Measurements from ENCODE around the gene TRMT2B.

DNA sequence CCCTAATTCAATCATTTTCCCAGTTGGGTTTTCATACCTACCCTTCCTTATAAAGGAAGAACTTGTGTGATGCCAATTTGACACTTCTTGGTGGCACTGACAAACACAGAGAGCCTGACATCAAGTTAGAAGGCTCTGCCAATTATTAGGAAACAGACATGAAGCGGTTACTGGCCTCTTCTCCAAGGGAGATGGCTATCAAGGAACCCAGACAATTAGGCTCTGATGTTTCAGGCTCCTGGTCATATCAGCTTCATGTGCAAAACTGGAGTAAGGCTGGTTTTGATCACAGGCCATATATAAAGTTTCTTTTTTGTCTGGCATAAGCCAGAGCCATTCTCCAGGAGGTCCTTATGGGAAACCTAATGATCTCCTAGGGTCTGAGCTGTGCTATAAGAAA lies 82.0 kb downstream of the TRMT2B start:
- TF ChIP-seq BHLHE40 (IDR thresholded peaks at IDR 0.05; ENCODE audit: borderline replicate concordance) (no peak), FOXM1 (IDR thresholded peaks at IDR 0.05; ENCODE audit: borderline replicate concordance) (no peak), FOXA1 (IDR thresholded peaks at IDR 0.05) (no peak), ELF4 (IDR thresholded peaks at IDR 0.05) (no peak), TARDBP (IDR thresholded peaks at IDR 0.05) (no peak), NFRKB (IDR thresholded peaks at IDR 0.05) (no peak), ZNF384 (IDR thresholded peaks at IDR 0.05) (no peak), SP1 (IDR thresholded peaks at IDR 0.05) (no peak)
